Stimulated activated CD8-positive, alpha-beta memory T cell treated with anti-CD3 and anti-CD28 coated beads, Interleukin-7, amount 100 ng/mL, for 1 hour (primary cell): ENCODE measurements around the gene CEACAM4.
"Not testable (repeated sequence)": the region's sequence is repeated elsewhere in the genome, so short reads cannot be mapped to it uniquely, and the experiment has no call there.

Source experiments
- DNase-seq, 2 donors: peaks; one replicate each; pipeline ENCODE4 v3.0.0-alpha.2; 2020; ENCODE audit warnings: low read depth in 2 of 2

CEACAM4 gene

GRCh38 chr19:41626877-41627276, at the start of gene CEACAM4:
Gene CEACAM4 (minus strand): TSS chr19:41627074. CDS start chr19:41626963, 111 bp downstream.
- DNase-seq: no peak

DNA sequence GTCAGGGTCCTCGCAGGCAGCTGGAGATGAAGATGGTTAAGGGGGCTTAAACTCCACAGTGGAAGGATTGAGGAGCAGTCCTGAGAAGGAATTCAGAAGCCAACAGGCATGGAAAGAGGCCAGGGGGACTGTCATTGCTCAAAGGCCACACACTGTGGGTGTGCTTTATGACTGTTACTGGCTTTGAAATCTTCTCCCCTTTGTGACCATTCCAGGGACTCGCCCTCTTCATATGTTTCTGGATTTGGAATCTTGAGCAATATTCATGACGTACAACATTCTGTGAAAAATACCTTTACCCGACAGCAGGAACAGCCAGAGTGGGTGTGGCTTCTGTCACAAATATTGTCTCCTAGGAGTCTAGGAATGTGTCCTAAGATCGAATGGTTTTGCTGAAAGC, 44.6 kb upstream of the CEACAM4 start:
- no peak for DNase-seq

DNA sequence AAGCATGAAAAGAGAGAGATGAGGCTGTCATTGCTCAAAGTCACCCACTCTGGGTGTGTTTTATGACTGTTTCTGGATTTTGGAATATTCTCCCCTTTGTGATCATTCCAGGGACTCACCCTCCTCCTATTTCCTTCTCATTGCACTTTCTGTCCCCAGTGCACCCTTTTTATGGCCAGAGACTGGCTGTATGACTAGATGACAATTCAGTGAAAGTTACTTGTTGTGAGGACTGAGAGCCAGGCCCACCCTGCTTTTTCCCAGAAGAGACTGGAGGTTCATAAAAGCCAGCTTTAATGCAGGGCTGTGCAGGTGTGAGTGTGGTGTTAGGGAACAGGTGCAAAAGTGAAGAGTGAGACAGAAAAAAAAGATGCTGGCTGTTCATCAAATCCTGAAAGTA, 43.9 kb upstream of the CEACAM4 start:
- no peak for DNase-seq

DNA sequence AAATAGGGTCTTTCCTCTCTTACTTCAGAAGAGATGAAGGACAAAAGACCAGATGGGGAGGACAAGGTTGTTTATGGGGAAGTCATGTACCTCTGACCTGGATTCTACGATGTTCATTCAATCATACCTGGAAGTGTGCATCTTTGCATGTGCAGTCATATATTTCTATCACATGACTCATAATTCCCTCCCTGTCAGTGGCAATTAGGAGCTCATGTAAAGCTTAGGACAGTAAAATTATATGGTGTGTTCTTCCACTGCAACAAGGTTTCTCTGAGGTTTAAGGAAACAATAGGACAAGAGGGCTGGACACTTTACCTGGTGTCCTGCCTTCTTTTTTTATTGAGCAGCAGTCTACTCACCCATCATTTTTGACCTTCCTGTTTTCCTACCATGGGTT, 41.4 kb upstream of the CEACAM4 start:
- DNase-seq: no peak

DNA sequence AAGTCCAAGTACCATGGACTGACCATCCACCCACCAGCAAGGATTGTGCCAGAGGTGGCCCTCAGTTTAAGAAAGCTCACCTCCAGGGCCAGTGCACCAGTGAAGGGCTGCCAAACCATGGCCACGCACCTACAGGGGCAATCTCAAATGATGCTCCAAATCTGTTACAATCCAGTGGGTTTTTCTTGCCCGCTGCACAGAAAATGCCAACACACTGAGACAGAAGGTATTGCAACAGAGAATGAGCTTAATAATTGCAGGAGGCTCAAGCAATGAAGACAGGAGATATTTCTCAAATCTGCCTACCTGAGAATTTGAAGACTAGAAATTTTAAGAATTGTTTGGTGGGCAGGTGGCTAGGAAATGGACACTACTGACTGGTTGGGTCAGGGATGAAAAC, 39.2 kb upstream of the CEACAM4 start:
- DNase-seq: no peak

- DNase-seq: no peak
These were observed 30.3 kb upstream of the CEACAM4 start for GRCh38 chr19:41657157-41657556.

- not testable (repeated sequence) for DNase-seq
These were observed 29.9 kb upstream of the CEACAM4 start for GRCh38 chr19:41656756-41657155.

GRCh38 chr19:41652250-41652649, 25.4 kb upstream of the CEACAM4 start:
- DNase-seq: no peak

DNA sequence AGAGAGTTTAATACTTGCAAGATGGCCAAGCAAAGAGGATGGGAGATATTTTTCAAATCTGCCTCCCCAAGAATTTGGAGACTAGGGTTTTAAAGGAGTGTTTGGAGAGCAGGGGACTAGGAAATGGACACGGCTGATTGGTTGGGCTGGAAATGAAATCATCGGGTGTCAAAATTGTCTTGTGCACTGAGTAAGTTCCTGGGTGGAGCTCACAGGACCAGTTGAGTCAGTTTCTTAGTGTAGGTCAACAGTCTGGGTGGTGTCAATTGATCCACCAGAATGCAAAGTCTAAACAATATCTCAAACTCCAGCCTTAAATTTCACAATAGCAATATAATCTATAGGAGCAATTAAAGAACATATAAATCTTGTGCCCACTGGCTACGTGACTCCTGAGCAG, 23.0 kb upstream of the CEACAM4 start:
- no peak for DNase-seq

DNA sequence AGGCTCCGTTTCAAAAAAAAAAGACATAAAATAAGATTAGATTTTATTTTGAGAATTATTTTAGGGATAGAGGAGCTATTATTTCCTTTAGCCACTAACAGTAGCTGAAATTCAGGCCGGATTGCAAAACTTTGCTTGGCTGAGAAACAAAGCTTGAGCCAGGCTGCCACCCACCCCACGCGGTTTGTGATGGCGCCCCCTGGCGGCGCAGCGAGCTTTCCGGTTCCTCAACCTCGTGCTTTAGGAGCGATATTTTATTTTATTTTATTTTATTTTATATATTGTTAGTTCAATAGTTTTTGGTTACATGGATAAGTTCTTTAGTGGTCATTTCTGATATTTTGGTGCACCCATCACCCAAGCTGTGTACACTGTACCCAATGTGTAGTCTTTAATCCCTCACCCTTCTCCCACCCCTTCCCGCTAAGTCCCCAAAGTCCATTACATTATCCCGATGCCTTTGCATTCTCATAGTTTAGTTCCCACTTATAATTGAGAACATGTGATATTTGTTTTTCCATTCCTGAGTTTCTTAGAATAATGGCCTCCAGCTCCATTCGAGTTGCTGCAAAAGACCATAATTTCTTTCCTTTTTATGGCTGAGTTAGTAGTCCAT, 19.8 kb upstream of the CEACAM4 start:
- DNase-seq: peak in 1 of 2 donors; percentile 19

DNA sequence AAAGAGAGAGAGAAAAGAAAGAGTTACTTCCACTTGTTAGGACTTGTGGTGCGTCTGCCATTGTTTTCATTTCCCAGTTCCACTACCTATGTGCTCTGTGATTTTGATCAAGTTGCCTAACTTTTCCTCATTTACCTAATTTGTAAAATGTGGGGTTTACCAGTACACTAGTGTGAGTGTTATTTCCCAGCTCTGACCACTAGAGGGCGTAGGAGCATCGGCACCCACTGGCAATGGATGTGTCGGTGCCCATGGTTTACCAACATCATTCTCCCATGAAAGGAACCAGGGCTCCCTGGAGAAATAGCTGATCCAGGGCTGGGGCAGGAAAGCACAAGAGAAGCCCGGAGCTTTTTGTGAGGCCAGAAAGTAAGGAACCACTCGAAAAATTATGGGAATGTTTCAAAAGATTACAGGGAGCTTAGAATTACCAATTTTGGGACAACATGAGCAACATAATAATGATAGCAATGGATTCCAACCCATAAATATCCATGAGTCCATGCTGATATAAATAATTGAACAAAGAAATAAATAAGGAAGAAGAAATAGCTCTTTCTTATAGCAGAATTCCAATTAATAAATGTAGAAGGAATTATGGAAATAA, 15.1 kb upstream of the CEACAM4 start:
- peak; percentile 32 to 53 for DNase-seq

- DNase-seq: no peak
These were observed 11.8 kb upstream of the CEACAM4 start for GRCh38 chr19:41638641-41639081.

GRCh38 chr19:41637484-41637883, 10.6 kb upstream of the CEACAM4 start:
- no peak for DNase-seq

- no peak for DNase-seq
These were observed 1.2 kb upstream of the CEACAM4 start for GRCh38 chr19:41627966-41628675.

DNA sequence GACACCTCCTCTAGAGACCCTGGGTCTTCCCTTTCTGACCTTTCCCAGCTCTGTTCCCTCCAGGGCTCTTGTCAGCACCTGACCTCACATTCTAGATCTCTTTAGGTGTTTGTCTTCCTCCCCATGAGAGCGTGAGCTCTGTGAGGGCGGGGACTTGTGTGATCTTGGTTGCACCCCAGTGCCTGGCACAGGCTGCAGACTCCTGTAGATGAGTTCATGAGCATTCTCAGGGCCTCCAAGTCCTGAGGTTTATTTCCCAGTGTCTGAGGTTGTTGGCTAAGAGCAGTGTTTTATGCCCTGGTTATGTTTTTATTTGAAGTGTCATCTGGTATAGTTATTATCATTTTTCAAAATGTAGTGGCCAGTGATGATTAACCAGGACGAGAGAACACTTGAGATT, 596 bp downstream of the CEACAM4 start:
- no peak for DNase-seq

GRCh38 chr19:41624937-41625336, 1.9 kb downstream of the CEACAM4 start:
- DNase-seq: no peak

DNA sequence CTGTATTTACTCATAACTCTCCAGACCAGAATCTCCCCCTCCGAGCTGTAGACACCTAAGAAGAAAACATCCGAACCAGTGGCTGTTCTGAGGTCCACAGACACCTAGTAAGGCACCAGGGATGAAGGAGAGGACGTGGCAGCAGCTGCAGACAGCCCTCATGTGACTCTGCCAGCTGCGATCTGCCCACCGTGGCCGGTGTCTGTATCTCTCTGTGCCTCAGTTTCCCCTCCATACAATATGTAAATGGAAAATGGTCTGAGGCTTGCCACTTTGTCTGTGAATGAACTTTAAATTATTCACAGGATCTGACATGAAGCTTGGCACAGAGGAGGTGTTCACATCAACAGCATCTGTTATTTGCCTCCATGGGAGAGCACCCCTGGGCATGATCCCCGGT, 2.4 kb downstream of the CEACAM4 start:
- no peak for DNase-seq

GRCh38 chr19:41623360-41623759, 3.5 kb downstream of the CEACAM4 start:
- DNase-seq: no peak

DNA sequence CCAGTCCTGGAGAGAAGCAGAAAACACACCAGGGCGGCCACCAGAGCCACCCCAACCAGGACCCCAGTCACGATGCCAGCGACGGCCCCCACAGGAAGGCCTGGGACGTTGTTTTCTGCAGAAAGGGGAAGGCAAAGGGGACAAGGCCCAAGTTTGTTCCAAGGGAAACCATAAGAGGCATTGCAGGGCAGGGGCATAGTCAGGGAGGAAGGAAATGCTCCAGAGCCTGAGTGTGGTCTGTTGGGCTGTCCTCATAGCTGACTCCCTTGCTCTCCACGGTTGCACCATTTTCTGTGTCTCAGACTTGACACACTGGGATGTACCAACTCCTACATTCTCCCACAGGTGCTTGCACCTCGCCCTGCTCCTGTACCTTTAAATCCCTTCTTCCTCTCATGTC, 5.2 kb downstream of the CEACAM4 start:
- DNase-seq: no peak

GRCh38 chr19:41621226-41621625, 5.6 kb downstream of the CEACAM4 start:
- DNase-seq: no peak

GRCh38 chr19:41620171-41620570, 6.7 kb downstream of the CEACAM4 start:
- DNase-seq: no peak

DNA sequence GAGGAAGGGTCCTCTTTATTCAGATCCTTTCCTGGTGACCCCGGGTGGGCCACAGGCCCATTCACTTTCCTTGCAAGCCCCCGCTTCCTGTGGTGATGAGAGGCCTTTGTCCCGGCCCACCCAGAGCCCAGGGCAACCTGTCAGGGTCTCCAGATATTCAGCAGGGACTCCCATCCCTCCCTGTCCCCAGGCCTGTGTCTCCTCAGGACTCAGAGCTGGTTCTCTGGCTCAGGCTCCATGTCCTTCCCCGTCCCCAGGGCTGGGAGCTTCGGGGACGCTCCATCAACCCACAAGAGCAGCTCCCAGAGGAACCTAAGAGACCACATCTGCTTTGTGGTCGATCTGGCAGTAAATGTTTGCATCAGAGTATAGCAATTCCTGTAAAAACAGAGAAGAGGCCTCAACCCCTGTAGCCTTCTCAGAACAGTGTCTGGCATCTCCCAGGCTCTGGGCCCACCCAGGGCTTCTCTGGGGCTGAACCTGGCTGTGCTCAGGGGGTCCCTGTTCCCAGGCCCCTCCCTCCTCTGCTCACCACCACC, 7.8 kb downstream of the CEACAM4 start:
- DNase-seq: no peak
